DMS53 treated with DMSO at 0.1 percent for 48 hours (cell line): ENCODE results near the gene DRD2.

ENCODE experiments used
- DNase-seq: peaks from one replicate; lab custom pipeline; 2025; ENCODE audit not compliant: unreplicated experiment; lab: John Stamatoyannopoulos, UW

The DRD2 gene

GRCh38 chr11:113447621-113448315 lies 27.4 kb downstream of the DRD2 start:
- no peak for DNase-seq

DNA sequence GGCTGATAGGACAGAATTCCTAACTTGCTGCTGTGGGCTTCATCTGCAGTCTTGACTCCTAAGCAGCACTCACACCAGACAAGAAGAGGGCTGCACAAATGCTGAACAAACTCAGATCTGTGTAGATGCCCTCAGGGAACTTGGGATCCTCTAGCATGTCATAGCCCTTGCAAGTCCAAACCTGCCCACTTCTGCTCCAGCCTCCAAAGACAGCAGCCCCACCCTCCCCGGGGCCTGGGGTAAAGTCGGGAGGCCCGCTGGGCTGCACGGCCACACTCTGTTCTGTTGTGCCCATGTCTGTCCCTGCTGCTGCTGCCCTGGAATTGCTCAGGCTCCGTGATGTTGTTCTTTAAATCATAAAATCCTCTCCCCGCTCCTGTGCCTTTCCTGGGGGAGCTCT lies 28.3 kb downstream of the DRD2 start:
- no peak for DNase-seq

DNA sequence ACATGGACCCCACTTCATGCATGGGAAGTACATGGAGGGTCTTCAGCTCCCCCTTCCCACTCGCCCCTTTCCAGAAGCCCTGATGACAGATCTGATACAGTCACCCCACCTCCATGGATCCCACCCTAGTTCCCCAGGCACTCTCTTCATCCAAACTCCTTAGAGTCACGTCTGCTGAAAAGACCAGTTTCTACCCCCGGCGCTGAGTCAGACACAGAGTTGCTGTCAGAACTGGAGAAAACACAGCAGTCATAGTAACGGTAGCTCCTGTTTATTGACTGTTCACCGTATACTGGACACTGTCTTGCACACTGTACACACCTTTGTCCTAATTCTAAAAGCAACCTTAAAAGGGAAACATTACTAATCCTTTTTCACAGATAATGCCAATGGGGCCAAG lies 29.1 kb downstream of the DRD2 start:
- DNase-seq: no peak

DNA sequence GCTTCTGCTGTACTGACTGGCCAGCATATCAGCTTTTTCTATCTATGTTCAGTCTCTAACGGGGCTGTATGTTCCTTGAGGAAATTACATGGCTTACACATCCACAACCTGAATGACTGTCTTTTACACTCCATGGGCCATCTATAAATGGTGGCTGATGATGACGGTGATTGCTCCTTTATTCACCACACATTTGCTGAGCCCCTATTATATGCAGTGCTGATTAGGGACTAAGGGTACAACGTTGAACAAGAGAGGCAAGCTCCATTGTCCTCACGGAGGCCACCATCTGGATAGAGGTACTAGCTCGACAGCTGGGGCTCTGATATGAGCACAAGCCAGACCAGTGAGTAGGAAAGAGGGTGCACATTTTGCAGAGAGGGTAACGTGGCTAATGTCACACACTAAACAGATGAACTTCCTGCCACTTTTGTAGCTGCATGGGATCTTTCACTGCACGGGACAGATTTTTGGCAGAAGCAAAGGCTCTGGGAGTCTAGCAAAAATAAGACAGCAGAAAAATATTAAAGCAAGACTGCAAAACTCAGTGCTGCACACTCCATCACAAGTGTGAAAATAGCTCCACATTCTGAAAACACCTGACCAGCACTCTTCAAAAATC lies 30.6 kb downstream of the DRD2 start:
- no peak for DNase-seq

DNA sequence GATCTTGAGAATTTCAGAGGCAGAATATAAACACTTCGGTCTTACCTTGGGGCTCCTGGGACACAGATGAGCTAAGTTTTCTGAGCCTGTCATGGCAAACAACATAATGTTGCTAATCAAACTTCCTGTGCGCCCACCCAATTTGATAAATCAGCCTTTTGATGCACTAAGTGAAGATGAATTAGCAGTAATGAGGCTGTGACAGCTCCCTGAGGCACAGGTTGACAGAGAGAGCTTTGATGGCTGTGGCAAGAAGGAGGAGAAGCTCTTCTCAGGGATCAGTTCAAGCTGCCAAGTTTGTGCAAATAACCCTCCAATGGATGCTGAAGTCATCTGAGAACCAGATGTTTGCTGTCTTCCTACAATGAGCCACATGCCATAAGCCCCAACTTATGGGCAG lies 34.4 kb downstream of the DRD2 start:
- DNase-seq: no peak

- DNase-seq: no peak
These were observed 38.4 kb downstream of the DRD2 start for GRCh38 chr11:113436672-113437252.

GRCh38 chr11:113435190-113435968 lies 39.8 kb downstream of the DRD2 start:
- no peak for DNase-seq

GRCh38 chr11:113431746-113432145 lies 43.5 kb downstream of the DRD2 start:
- no peak for DNase-seq

- DNase-seq: no peak
These were observed 48.5 kb downstream of the DRD2 start for GRCh38 chr11:113426686-113427085.

DNA sequence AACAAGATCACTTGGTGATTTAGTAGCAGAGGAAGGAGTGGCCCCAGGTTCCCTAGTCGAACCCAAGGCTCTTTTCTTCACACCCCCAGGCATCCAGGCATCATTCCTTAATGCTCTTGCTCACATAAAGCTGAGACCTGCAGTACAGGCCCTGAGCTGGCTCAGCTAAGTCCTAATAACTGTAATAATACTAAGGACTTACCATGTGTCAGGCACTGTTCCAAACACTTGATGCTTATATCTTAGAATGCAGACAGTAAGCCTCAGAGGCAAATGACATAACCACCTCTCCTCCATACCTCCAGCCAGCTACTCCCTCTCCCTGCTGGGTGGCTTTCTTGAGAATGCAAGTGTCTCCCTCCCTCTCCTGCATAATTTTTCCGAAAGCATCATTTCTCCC lies 54.4 kb downstream of the DRD2 start:
- no peak for DNase-seq

DNA sequence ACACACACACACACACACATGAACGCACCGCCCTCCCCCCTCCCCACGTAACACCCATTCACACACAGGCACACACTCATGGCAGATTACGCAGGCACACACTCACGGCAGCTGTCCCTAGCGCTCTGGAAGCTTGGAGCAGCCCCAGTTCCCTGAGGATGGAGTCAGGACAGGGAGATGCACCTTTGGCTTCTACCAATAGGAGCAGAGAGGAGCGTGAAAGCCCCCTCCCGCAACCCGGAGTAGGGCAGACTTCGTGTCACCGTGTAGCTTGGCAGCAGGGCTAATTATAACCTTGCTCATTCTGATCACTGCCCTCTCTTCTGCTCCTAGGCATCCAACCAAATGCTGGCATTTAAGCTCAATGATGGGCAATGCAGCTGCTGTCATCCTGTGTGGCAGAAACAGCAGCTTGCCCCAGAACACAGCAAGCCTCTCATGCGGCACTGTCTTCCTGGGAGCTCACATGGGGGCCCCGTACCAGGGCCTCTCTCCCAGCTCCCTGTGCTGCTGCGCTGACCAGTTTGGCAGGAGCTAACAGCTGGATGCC lies 55.7 kb downstream of the DRD2 start:
- no peak for DNase-seq

- no peak for DNase-seq
These were observed 57.8 kb downstream of the DRD2 start for GRCh38 chr11:113417428-113417827.

- DNase-seq: no peak
These were observed 59.9 kb downstream of the DRD2 start for GRCh38 chr11:113415343-113415742.

DNA sequence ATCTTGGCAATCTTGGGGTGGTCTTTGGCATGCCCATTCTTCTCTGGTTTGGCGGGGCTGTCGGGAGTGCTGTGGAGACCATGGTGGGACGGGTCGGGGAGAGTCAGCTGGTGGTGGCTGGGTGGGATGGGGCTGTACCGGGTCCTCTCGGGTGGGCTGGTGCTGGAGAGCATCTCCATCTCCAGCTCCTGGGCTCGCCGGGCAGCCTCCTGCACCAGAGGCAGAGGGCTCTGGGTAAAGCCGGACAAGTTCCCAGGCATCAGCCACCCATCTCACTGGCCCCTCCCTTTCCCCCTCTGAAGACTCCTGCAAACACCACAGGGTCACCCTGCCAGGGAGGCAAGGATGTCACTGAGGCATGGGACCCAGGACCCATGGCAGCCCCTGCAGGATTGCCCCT lies 62.5 kb downstream of the DRD2 start:
- no peak for DNase-seq

- DNase-seq: no peak
These were observed 63.7 kb downstream of the DRD2 start for GRCh38 chr11:113411536-113411935.

- DNase-seq: no peak
These were observed 64.6 kb downstream of the DRD2 start for GRCh38 chr11:113410414-113411135.

DNA sequence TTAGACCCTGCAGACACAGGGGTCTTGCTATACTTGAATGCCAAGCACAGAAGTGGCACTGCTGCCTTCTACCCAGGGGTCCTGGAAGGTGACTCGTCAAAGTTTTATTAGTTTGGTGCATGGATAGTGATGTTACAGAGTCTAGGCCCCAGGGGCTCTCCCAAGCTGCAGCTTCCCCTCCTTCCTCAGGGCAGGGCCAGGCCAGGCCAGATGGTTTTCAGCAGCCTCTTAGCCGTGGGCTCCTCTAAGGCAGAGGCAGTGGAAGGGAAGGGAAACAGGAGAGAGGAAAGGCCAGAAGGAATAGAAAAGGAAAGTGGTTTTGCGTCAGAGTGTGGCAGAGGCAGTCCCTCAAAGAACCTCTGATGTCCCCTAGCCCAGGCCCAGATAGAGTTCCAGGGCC lies 65.7 kb downstream of the DRD2 start:
- DNase-seq: no peak

DNA sequence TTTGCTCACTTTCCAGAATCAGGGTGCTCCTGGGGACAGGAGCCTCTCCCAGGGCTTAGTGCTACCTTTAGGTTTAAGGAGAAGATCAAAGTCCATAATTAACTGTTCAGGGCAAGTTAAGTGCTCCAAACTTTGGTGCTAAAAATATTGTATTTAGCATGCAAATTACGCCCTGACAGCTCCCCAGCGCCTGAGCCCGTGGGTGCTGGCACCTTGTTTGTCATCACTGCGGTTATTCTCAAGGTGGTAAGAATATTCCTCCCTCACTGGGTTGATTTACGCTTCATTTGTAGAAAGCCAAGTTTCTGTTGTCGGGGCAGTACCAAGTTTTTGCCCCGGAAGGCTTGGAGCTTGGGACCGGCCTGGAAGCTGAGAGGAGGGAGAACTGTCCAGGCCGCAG lies 66.3 kb downstream of the DRD2 start:
- DNase-seq: no peak

- DNase-seq: no peak
These were observed 67.0 kb downstream of the DRD2 start for GRCh38 chr11:113408206-113408605.

DNA sequence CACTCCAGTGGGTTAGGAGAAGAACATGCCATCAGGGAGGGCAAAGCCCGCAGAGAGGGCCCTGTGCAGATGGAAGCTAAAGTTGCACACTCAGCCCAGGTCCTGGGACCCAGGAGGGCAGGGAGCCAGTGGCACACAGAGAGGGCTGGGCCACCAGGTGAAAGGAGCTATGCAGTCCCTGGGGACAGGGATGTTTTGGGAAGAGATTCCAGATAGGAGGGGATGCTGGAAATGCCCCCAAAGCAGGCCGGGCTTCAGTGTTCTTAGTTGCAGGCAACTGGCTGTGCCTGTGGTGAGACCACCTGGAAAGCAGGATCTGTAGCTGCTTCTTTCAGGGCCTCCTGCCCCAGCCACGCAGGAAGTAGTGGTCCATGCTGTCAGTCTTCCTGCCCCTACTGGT lies 68.0 kb downstream of the DRD2 start:
- DNase-seq: no peak
